HepG2 (cell line): ENCODE data around the gene PARVA. TPM values are rescaled to one million over a fixed set of nuclear protein-coding genes. Genes with fewer than 3 reads are reported as not detected.

Source experiments
- FOXP1 ChIP-seq, 2 experiments: fragments of 450-650 bp in 1 of 2; IDR thresholded peaks; 2 replicates each; pipeline ENCODE4 v1.6.1; 2017 to 2018; ENCODE audit warnings: antibody characterized with exemption in 1 of 2
- SNAI1 ChIP-seq: sonication (generic); formaldehyde crosslinking; IDR thresholded peaks from 2 replicates; pipeline ENCODE4 v1.5.0; 2020; ENCODE audit warnings: mild to moderate bottlenecking, missing genetic modification reagents, borderline replicate concordance
- ZMYM4 ChIP-seq: sonication (generic); formaldehyde crosslinking; IDR thresholded peaks from 2 replicates; pipeline ENCODE4 v1.8.1; 2023; ENCODE audit warnings: mild to moderate bottlenecking, missing genetic modification reagents
- ZNF234 ChIP-seq: sonication (generic); formaldehyde crosslinking; conservative IDR thresholded peaks from 2 replicates; pipeline ENCODE4 v1.5.1; 2020; ENCODE audit warnings: mild to moderate bottlenecking, missing genetic modification reagents
- ZNF713 ChIP-seq: sonication (generic); formaldehyde crosslinking; IDR thresholded peaks from 2 replicates; pipeline ENCODE4 v1.4.0; 2020; ENCODE audit warnings: mild to moderate bottlenecking, missing genetic modification reagents
- ZSCAN30 ChIP-seq: sonication (generic); formaldehyde crosslinking; IDR thresholded peaks from 2 replicates; pipeline ENCODE4 v1.5.0; 2020; ENCODE audit warnings: mild to moderate bottlenecking, missing genetic modification reagents
- polyA plus RNA-seq, 8 experiments: library from polyadenylated mRNA; depleted of rRNA in 3 of 8; stranded (reverse) in 7 of 8; unstranded in 1 of 8; fragments of >200 nt; fragmentation: Illumina TruSeq in 4 of 8; extraction: Trizol in 4 of 8; gene quantifications; 2 replicates each; pipeline versions ENCODE4 v1.2.1 to v1.2.3, GENCODE V29; 2011 to 2016; ENCODE audit warnings: low read depth in 4 of 8, missing spikeins in 1 of 8, mixed read lengths in 1 of 8; ENCODE audit not compliant: insufficient read depth in 1 of 8
- total RNA-seq, 5 experiments: library from RNA; depleted of rRNA; stranded (reverse); fragments of >200 nt; fragmentation: Illumina TruSeq; extraction: Trizol; gene quantifications; 2 replicates each; pipeline ENCODE4 v1.2.3, GENCODE V29; 2016; ENCODE audit warnings: low read depth in 1 of 5
- TF ChIP-seq, protein P1 (sequence below): sonication (generic); formaldehyde crosslinking; IDR thresholded peaks from 2 replicates; pipeline ENCODE4 v1.4.0; 2020; ENCODE audit warnings: missing genetic modification reagents
- TF ChIP-seq, protein P2 (sequence below): sonication (generic); formaldehyde crosslinking; IDR thresholded peaks from 2 replicates; pipeline ENCODE4 v1.5.0; 2020; ENCODE audit warnings: mild to moderate bottlenecking, missing genetic modification reagents, borderline replicate concordance
- TF ChIP-seq, protein P3 (sequence below): sonication (generic); formaldehyde crosslinking; IDR thresholded peaks from 2 replicates; pipeline ENCODE4 v1.4.0; 2020; ENCODE audit warnings: missing genetic modification reagents, borderline replicate concordance

The PARVA gene
- total and polyA plus RNA-seq, 2 of the 13 experiments (the other 11 are each of a cell fraction or from before 2014, with no cell fraction given): 5.9 to 9.1 TPM

GRCh38 chr11:12581923-12582322 lies 204.6 kb downstream of the PARVA start (continued):
- TF ChIP-seq, protein P1, sequence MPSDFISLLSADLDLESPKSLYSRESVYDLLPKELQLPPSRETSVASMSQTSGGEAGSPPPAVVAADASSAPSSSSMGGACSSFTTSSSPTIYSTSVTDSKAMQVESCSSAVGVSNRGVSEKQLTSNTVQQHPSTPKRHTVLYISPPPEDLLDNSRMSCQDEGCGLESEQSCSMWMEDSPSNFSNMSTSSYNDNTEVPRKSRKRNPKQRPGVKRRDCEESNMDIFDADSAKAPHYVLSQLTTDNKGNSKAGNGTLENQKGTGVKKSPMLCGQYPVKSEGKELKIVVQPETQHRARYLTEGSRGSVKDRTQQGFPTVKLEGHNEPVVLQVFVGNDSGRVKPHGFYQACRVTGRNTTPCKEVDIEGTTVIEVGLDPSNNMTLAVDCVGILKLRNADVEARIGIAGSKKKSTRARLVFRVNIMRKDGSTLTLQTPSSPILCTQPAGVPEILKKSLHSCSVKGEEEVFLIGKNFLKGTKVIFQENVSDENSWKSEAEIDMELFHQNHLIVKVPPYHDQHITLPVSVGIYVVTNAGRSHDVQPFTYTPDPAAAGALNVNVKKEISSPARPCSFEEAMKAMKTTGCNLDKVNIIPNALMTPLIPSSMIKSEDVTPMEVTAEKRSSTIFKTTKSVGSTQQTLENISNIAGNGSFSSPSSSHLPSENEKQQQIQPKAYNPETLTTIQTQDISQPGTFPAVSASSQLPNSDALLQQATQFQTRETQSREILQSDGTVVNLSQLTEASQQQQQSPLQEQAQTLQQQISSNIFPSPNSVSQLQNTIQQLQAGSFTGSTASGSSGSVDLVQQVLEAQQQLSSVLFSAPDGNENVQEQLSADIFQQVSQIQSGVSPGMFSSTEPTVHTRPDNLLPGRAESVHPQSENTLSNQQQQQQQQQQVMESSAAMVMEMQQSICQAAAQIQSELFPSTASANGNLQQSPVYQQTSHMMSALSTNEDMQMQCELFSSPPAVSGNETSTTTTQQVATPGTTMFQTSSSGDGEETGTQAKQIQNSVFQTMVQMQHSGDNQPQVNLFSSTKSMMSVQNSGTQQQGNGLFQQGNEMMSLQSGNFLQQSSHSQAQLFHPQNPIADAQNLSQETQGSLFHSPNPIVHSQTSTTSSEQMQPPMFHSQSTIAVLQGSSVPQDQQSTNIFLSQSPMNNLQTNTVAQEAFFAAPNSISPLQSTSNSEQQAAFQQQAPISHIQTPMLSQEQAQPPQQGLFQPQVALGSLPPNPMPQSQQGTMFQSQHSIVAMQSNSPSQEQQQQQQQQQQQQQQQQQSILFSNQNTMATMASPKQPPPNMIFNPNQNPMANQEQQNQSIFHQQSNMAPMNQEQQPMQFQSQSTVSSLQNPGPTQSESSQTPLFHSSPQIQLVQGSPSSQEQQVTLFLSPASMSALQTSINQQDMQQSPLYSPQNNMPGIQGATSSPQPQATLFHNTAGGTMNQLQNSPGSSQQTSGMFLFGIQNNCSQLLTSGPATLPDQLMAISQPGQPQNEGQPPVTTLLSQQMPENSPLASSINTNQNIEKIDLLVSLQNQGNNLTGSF: no peak
- TF ChIP-seq ZSCAN30 (CRISPR knock-in tag) (no peak), ZMYM4 (no peak), SNAI1 (CRISPR knock-in tag) (no peak), ZNF713 (CRISPR knock-in tag) (no peak), FOXP1 (IDR thresholded peaks at IDR 0.05) (no peak), FOXP1 (CRISPR knock-in tag; IDR thresholded peaks at IDR 0.05) (no peak), ZNF234 (CRISPR knock-in tag) (no peak)
- TF ChIP-seq, protein P2, sequence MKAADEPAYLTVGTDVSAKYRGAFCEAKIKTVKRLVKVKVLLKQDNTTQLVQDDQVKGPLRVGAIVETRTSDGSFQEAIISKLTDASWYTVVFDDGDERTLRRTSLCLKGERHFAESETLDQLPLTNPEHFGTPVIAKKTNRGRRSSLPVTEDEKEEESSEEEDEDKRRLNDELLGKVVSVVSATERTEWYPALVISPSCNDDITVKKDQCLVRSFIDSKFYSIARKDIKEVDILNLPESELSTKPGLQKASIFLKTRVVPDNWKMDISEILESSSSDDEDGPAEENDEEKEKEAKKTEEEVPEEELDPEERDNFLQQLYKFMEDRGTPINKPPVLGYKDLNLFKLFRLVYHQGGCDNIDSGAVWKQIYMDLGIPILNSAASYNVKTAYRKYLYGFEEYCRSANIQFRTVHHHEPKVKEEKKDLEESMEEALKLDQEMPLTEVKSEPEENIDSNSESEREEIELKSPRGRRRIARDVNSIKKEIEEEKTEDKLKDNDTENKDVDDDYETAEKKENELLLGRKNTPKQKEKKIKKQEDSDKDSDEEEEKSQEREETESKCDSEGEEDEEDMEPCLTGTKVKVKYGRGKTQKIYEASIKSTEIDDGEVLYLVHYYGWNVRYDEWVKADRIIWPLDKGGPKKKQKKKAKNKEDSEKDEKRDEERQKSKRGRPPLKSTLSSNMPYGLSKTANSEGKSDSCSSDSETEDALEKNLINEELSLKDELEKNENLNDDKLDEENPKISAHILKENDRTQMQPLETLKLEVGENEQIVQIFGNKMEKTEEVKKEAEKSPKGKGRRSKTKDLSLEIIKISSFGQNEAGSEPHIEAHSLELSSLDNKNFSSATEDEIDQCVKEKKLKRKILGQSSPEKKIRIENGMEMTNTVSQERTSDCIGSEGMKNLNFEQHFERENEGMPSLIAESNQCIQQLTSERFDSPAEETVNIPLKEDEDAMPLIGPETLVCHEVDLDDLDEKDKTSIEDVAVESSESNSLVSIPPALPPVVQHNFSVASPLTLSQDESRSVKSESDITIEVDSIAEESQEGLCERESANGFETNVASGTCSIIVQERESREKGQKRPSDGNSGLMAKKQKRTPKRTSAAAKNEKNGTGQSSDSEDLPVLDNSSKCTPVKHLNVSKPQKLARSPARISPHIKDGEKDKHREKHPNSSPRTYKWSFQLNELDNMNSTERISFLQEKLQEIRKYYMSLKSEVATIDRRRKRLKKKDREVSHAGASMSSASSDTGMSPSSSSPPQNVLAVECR (CRISPR knock-in tag): no peak
- TF ChIP-seq, protein P3, sequence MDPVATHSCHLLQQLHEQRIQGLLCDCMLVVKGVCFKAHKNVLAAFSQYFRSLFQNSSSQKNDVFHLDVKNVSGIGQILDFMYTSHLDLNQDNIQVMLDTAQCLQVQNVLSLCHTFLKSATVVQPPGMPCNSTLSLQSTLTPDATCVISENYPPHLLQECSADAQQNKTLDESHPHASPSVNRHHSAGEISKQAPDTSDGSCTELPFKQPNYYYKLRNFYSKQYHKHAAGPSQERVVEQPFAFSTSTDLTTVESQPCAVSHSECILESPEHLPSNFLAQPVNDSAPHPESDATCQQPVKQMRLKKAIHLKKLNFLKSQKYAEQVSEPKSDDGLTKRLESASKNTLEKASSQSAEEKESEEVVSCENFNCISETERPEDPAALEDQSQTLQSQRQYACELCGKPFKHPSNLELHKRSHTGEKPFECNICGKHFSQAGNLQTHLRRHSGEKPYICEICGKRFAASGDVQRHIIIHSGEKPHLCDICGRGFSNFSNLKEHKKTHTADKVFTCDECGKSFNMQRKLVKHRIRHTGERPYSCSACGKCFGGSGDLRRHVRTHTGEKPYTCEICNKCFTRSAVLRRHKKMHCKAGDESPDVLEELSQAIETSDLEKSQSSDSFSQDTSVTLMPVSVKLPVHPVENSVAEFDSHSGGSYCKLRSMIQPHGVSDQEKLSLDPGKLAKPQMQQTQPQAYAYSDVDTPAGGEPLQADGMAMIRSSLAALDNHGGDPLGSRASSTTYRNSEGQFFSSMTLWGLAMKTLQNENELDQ (CRISPR knock-in tag): no peak
